ENCODE measurements around the gene MEGF11.

The MEGF11 gene

GRCh38 chr15:65944404-65944803, 309.1 kb downstream of the MEGF11 start:
- DNase-seq (ENCODE audit: low read depth in 2 of 2): no peak

GRCh38 chr15:65942436-65942835, 311.1 kb downstream of the MEGF11 start:
- DNase-seq (ENCODE audit: low read depth in 2 of 2): no peak

GRCh38 chr15:65940618-65940909, 313.0 kb downstream of the MEGF11 start:
- DNase-seq (ENCODE audit: low read depth in 2 of 2): no peak

GRCh38 chr15:65939901-65940617, 313.5 kb downstream of the MEGF11 start:
- no peak for DNase-seq (ENCODE audit: low read depth in 2 of 2)

GRCh38 chr15:65938604-65939003, 314.9 kb downstream of the MEGF11 start:
- DNase-seq (ENCODE audit: low read depth in 2 of 2): no peak

GRCh38 chr15:65937476-65937875, 316.1 kb downstream of the MEGF11 start:
- DNase-seq (ENCODE audit: low read depth in 2 of 2): no peak

DNA sequence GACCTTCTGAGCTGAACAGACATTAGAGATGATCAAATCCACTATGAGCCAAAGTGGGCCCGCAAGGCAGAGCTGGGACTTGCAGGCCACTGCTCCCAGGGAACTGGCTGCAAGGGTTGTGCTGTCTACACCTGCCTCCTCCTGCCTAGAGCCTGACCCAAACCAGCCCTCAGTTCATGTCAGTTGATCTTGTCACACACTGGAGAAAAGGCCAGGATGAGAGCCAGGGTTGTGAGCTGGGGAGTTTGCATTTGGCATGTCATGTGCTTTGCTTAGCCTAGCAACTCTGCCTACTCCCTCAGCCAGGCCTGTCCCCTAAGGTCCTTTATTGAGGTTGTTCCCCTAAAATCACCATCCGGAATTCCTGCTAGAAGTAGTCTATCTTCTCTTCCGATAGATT, 316.5 kb downstream of the MEGF11 start:
- no peak for DNase-seq (ENCODE audit: low read depth in 2 of 2)

GRCh38 chr15:65936282-65936681, 317.3 kb downstream of the MEGF11 start:
- no peak for DNase-seq (ENCODE audit: low read depth in 2 of 2)

GRCh38 chr15:65935391-65935790, 318.2 kb downstream of the MEGF11 start:
- DNase-seq (ENCODE audit: low read depth in 2 of 2): no peak

- DNase-seq (ENCODE audit: low read depth in 2 of 2): no peak
Measured at GRCh38 chr15:65931221-65931620, 322.3 kb downstream of the MEGF11 start.

GRCh38 chr15:65930134-65930533, 323.4 kb downstream of the MEGF11 start:
- DNase-seq (ENCODE audit: low read depth in 2 of 2): no peak

GRCh38 chr15:65929573-65929972, 324.0 kb downstream of the MEGF11 start:
- DNase-seq (ENCODE audit: low read depth in 2 of 2): no peak

- no peak for DNase-seq (ENCODE audit: low read depth in 2 of 2)
Measured at GRCh38 chr15:65927545-65927944, 326.0 kb downstream of the MEGF11 start.

GRCh38 chr15:65926899-65927298, 326.7 kb downstream of the MEGF11 start:
- no peak for DNase-seq (ENCODE audit: low read depth in 2 of 2)

DNA sequence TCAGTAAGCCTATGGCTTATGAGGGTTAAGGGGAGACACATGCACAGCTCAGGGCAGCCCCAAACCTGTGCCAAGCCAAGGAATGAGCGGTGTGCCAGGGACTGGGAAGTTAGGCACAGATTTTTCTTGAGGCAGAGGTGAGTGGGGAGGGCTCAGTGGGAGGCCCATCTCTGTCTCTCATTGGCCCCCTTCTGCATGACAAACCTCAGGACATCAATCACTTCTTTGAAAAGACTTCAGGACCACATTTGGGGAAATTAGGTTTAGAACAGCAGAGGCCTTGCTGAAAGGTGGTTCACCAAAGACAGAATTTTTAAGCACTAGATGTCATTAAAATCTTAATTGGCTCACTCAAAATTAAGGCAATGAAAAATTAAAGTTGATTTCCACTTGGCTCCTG, 327.1 kb downstream of the MEGF11 start:
- no peak for DNase-seq (ENCODE audit: low read depth in 2 of 2)

- DNase-seq (ENCODE audit: low read depth in 2 of 2): no peak
Measured at GRCh38 chr15:65925338-65925737, 328.2 kb downstream of the MEGF11 start.

GRCh38 chr15:65924004-65924403, 329.5 kb downstream of the MEGF11 start:
- DNase-seq (ENCODE audit: low read depth in 2 of 2): no peak

GRCh38 chr15:65923264-65923663, 330.3 kb downstream of the MEGF11 start:
- no peak for DNase-seq (ENCODE audit: low read depth in 2 of 2)

GRCh38 chr15:65922621-65923020, 330.9 kb downstream of the MEGF11 start:
- DNase-seq (ENCODE audit: low read depth in 2 of 2): no peak

DNA sequence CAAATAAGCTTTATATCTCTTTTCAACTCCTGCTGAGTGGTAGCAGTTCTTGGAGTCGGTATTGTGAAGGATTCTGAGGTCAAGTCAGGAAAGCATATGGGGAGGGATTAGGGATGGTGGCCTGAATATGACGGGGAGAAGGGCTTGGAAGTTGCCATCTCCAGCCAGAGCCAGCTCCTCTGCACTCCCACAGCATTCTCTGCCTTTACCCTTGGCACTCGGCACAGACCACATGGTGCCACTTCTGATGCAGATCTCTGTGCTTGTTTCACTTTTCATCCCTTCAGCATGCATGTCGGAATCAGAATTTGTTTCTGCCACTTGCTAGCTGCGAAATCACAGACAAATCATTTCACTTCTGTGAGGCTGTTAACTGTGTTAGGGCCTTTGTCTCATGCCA, 331.8 kb downstream of the MEGF11 start:
- no peak for DNase-seq (ENCODE audit: low read depth in 2 of 2)

GRCh38 chr15:65920825-65921309, 332.7 kb downstream of the MEGF11 start:
- no peak for DNase-seq (ENCODE audit: low read depth in 2 of 2)

GRCh38 chr15:65920121-65920520, 333.4 kb downstream of the MEGF11 start:
- no peak for DNase-seq (ENCODE audit: low read depth in 2 of 2)

- no peak for DNase-seq (ENCODE audit: low read depth in 2 of 2)
Measured at GRCh38 chr15:65919353-65919752, 334.2 kb downstream of the MEGF11 start.

- no peak for DNase-seq (ENCODE audit: low read depth in 2 of 2)
Measured at GRCh38 chr15:65918945-65919344, 334.6 kb downstream of the MEGF11 start.
